ACC112 (cell line): Measurements from ENCODE around the gene WSB1.

Experiments used
- H2AFZ ChIP-seq: fragments of 200-600 bp; sonication (generic); one replicate; pipeline ENCODE4 v1.6.0; 2017; ENCODE audit warnings: antibody characterized with exemption, low read length; ENCODE audit not compliant: unreplicated experiment
- H3K27ac ChIP-seq: fragments of 200-600 bp; sonication (generic); 2 replicates; pipeline ENCODE4 v1.5.1; 2014; ENCODE audit warnings: low read depth, mild to moderate bottlenecking, antibody characterized with exemption, low read length, moderate library complexity
- H3K27me3 ChIP-seq: fragments of 200-600 bp; sonication (generic); 2 replicates; pipeline ENCODE4 v1.6.1; 2014; ENCODE audit warnings: mild to moderate bottlenecking, antibody characterized with exemption, low read length, moderate library complexity, mixed read lengths; ENCODE audit not compliant: insufficient read depth
- H3K36me3 ChIP-seq: fragments of 200-600 bp; sonication (generic); 2 replicates; pipeline ENCODE4 v1.6.1; 2016; ENCODE audit warnings: mild to moderate bottlenecking, antibody characterized with exemption, low read length, moderate library complexity, mixed read lengths; ENCODE audit not compliant: insufficient read depth
- H3K4me1 ChIP-seq: fragments of 200-600 bp; sonication (generic); one replicate; pipeline ENCODE4 v1.6.1; 2016; ENCODE audit warnings: low read length, mixed read lengths; ENCODE audit not compliant: insufficient read depth, unreplicated experiment, control insufficient read depth
- H3K4me3 ChIP-seq: fragments of 200-600 bp; sonication (generic); 2 replicates; pipeline ENCODE4 v1.5.1; 2014; ENCODE audit warnings: mild to moderate bottlenecking, low read depth, low read length
- H3K79me2 ChIP-seq: fragments of 200-600 bp; sonication (generic); one replicate; pipeline ENCODE4 v1.6.0; 2016; ENCODE audit warnings: low read length; ENCODE audit not compliant: control insufficient read depth, unreplicated experiment, insufficient read depth

Gene WSB1

GRCh38 chr17:27280527-27280926 lies 13.4 kb upstream of the WSB1 start:
- no peak overlapping the region for H3K4me3 ChIP-seq
- H3K27ac ChIP-seq, result no peak overlapping the region
- no peaks in the 10 kb centered on the region for H3K36me3 ChIP-seq
- no peaks in the 10 kb centered on the region for H3K27me3 ChIP-seq
- no peak overlapping the region for H2AFZ ChIP-seq
- H3K4me1 ChIP-seq, result peaks cover 5% of the 10 kb centered on the region
- H3K79me2 ChIP-seq, result no peaks in the 10 kb centered on the region

GRCh38 chr17:27281438-27281837 lies 12.5 kb upstream of the WSB1 start:
- H3K4me3 ChIP-seq, result no peak overlapping the region
- H2AFZ ChIP-seq, result no peak overlapping the region
- H3K79me2 ChIP-seq, result no peaks in the 10 kb centered on the region
- peaks cover 5% of the 10 kb centered on the region for H3K4me1 ChIP-seq
- H3K27me3 ChIP-seq, result no peaks in the 10 kb centered on the region
- H3K36me3 ChIP-seq, result no peaks in the 10 kb centered on the region
- no peak overlapping the region for H3K27ac ChIP-seq

- Histone ChIP-seq H3K4me3 (no peak overlapping the region), H3K79me2 (no peaks in the 10 kb centered on the region), H3K4me1 (peaks cover 5% of the 10 kb centered on the region), H2AFZ (no peak overlapping the region), H3K27ac (no peak overlapping the region), H3K36me3 (no peaks in the 10 kb centered on the region), H3K27me3 (no peaks in the 10 kb centered on the region)
These were observed 11.8 kb upstream of the WSB1 start for GRCh38 chr17:27282054-27282551.

- peaks cover 5% of the 10 kb centered on the region for H3K4me1 ChIP-seq
- no peak overlapping the region for H2AFZ ChIP-seq
- H3K27ac ChIP-seq, result no peak overlapping the region
- H3K4me3 ChIP-seq, result no peak overlapping the region
- no peaks in the 10 kb centered on the region for H3K79me2 ChIP-seq
- H3K36me3 ChIP-seq, result no peaks in the 10 kb centered on the region
- no peaks in the 10 kb centered on the region for H3K27me3 ChIP-seq
These were observed 10.9 kb upstream of the WSB1 start for GRCh38 chr17:27283060-27283459.

GRCh38 chr17:27283751-27284150 lies 10.2 kb upstream of the WSB1 start:
- H3K27me3 ChIP-seq, result no peaks in the 10 kb centered on the region
- peaks cover 5% of the 10 kb centered on the region for H3K4me1 ChIP-seq
- no peaks in the 10 kb centered on the region for H3K36me3 ChIP-seq
- H3K4me3 ChIP-seq, result no peak overlapping the region
- H2AFZ ChIP-seq, result no peak overlapping the region
- no peak overlapping the region for H3K27ac ChIP-seq
- H3K79me2 ChIP-seq, result no peaks in the 10 kb centered on the region

GRCh38 chr17:27284811-27285415 lies 9.0 kb upstream of the WSB1 start:
- Histone ChIP-seq H2AFZ (no peak overlapping the region), H3K4me3 (no peak overlapping the region), H3K79me2 (no peaks in the 10 kb centered on the region), H3K27ac (no peak overlapping the region), H3K36me3 (no peaks in the 10 kb centered on the region), H3K4me1 (peaks cover 5% of the 10 kb centered on the region), H3K27me3 (no peaks in the 10 kb centered on the region)

GRCh38 chr17:27285516-27285915 lies 8.4 kb upstream of the WSB1 start:
- Histone ChIP-seq H3K27ac (no peak overlapping the region), H3K79me2 (no peaks in the 10 kb centered on the region), H3K36me3 (no peaks in the 10 kb centered on the region), H2AFZ (no peak overlapping the region), H3K4me1 (peaks cover 5% of the 10 kb centered on the region), H3K4me3 (no peak overlapping the region), H3K27me3 (no peaks in the 10 kb centered on the region)

- Histone ChIP-seq H3K4me3 (no peak overlapping the region), H3K27ac (no peak overlapping the region), H3K79me2 (no peaks in the 10 kb centered on the region), H3K36me3 (no peaks in the 10 kb centered on the region), H3K4me1 (peaks cover under 1% of the 10 kb centered on the region), H2AFZ (no peak overlapping the region), H3K27me3 (no peaks in the 10 kb centered on the region)
These were observed 5.7 kb upstream of the WSB1 start for GRCh38 chr17:27288183-27288582.

- no peaks in the 10 kb centered on the region for H3K27me3 ChIP-seq
- H2AFZ ChIP-seq, result no peak overlapping the region
- peaks cover 6% of the 10 kb centered on the region for H3K4me1 ChIP-seq
- peaks cover 11% of the 10 kb centered on the region for H3K79me2 ChIP-seq
- H3K4me3 ChIP-seq, result no peak overlapping the region
- no peak overlapping the region for H3K27ac ChIP-seq
- no peaks in the 10 kb centered on the region for H3K36me3 ChIP-seq
These were observed 4.1 kb upstream of the WSB1 start for GRCh38 chr17:27289856-27290255.

- peaks cover 6% of the 10 kb centered on the region for H3K4me1 ChIP-seq
- H3K4me3 ChIP-seq, result no peak overlapping the region
- no peak overlapping the region for H2AFZ ChIP-seq
- no peaks in the 10 kb centered on the region for H3K27me3 ChIP-seq
- no peaks in the 10 kb centered on the region for H3K36me3 ChIP-seq
- H3K79me2 ChIP-seq, result peaks cover 23% of the 10 kb centered on the region
- no peak overlapping the region for H3K27ac ChIP-seq
These were observed 2.9 kb upstream of the WSB1 start for GRCh38 chr17:27290916-27291598.

- H3K27me3 ChIP-seq, result no peaks in the 10 kb centered on the region
- peaks cover 19% of the 10 kb centered on the region for H3K4me1 ChIP-seq
- H3K4me3 ChIP-seq, result peak overlapping the region; percentile 88; the same call in 1 of the 2 replicates
- peak overlapping the region; percentile 74 for H2AFZ ChIP-seq
- H3K27ac ChIP-seq, result peak overlapping the region; percentile 93
- peaks cover 47% of the 10 kb centered on the region for H3K79me2 ChIP-seq
- H3K36me3 ChIP-seq, result no peaks in the 10 kb centered on the region
These were observed 486 bp upstream of the WSB1 start for GRCh38 chr17:27293359-27293897.
